Measurements from ENCODE around the gene PDCD1LG2. TPM values are rescaled to one million over a fixed set of nuclear protein-coding genes. Genes with fewer than 3 reads are reported as not detected.

Gene PDCD1LG2
- polyA plus RNA-seq, 1 of the 3 experiments (the other 2 are of a cell fraction) = 11.1 TPM

- WGBS (ENCODE audit: low lambda C conversion rate) = 82% methylated on average over 1 of the region's 1 CpG
- no peaks in the 10 kb centered on the region for H3K9me3 ChIP-seq
- peaks cover 18% of the 10 kb centered on the region for H3K79me2 ChIP-seq (ENCODE audit: insufficient read depth)
- H3K4me3 ChIP-seq (ENCODE audit: low read depth in 2 of 2, low read length in 1 of 2) = no peak overlapping the region
- TF ChIP-seq NFIC (IDR thresholded peaks at IDR 0.05; ENCODE audit: borderline replicate concordance) (no peak), RAD21 (IDR thresholded peaks at IDR 0.05; ENCODE audit: low read length) (no peak), NRF1 (IDR thresholded peaks at IDR 0.05; ENCODE audit: low read depth, low read length) (no peak), FOXM1 (IDR thresholded peaks at IDR 0.05; ENCODE audit: low read depth) (no peak), GATA2 (CRISPR knock-in tag; IDR thresholded peaks at IDR 0.05) (no peak), SIN3A (IDR thresholded peaks at IDR 0.05; ENCODE audit: borderline replicate concordance, low read depth, low read length) (no peak), MXI1 (IDR thresholded peaks at IDR 0.05; ENCODE audit: low read depth, low read length) (no peak)
- TF ChIP-seq, protein P1, sequence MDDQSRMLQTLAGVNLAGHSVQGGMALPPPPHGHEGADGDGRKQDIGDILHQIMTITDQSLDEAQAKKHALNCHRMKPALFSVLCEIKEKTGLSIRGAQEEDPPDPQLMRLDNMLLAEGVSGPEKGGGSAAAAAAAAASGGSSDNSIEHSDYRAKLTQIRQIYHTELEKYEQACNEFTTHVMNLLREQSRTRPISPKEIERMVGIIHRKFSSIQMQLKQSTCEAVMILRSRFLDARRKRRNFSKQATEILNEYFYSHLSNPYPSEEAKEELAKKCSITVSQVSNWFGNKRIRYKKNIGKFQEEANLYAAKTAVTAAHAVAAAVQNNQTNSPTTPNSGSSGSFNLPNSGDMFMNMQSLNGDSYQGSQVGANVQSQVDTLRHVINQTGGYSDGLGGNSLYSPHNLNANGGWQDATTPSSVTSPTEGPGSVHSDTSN (IDR thresholded peaks at IDR 0.05) = no peak
- H3K36me3 ChIP-seq (replicated peaks in 1 of 2; ENCODE audit: control insufficient read depth in 1 of 2, insufficient read depth in 2 of 2, low read length in 1 of 2) = peaks cover 36 to 79% of the 10 kb centered on the region in 2 experiments
- peaks cover 40% of the 10 kb centered on the region for H3F3A ChIP-seq (replicated peaks; ENCODE audit: insufficient read depth)
- no peaks in the 10 kb centered on the region for H3K27me3 ChIP-seq (ENCODE audit: insufficient read depth)
- H3K4me2 ChIP-seq = no peak overlapping the region
- no peak overlapping the region for H2AFZ ChIP-seq (ENCODE audit: low read depth)
- no peaks in the 10 kb centered on the region for H4K20me1 ChIP-seq (ENCODE audit: insufficient read depth)
- H3K9me2 ChIP-seq = no peaks in the 10 kb centered on the region
- H3K27ac ChIP-seq (ENCODE audit: low read depth in 2 of 2, low read length in 1 of 2) = no peak overlapping the region
- DNase-seq = no peak
- H3K9ac ChIP-seq = no peak overlapping the region
- ChIA-PET POLR2A (no interaction called here), CTCF (interaction anchor here (1.0 kb wide), 2 partner anchors 24 to 135 kb away, joined by 3 read pairs; no protein-coding TSS in a partner anchor)
- H3K4me1 ChIP-seq (ENCODE audit: control insufficient read depth in 1 of 2, insufficient read depth in 2 of 2, low read depth in 1 of 2, low read length in 1 of 2) = no peaks in the 10 kb centered on the region; a peak in 3 of 4 replicates
Measured at GRCh38 chr9:5466005-5466404, 44.3 kb upstream of the PDCD1LG2 start.

- no peak overlapping the region for H3K4me3 ChIP-seq (ENCODE audit: low read depth in 2 of 2, low read length in 1 of 2)
- ChIA-PET POLR2A (no interaction called here), CTCF (interaction anchor here (0.5 to 1.3 kb wide), 3 partner anchors 16 to 134 kb away, joined by 3 to 6 read pairs (median 3); partner anchors contain the start of genes CD274 and PLGRKT)
- no peaks in the 10 kb centered on the region for H4K20me1 ChIP-seq (ENCODE audit: insufficient read depth)
- H3K9ac ChIP-seq = no peak overlapping the region
- no peak overlapping the region for H2AFZ ChIP-seq (ENCODE audit: low read depth)
- TF ChIP-seq NRF1 (IDR thresholded peaks at IDR 0.05; ENCODE audit: low read depth, low read length) (no peak), RXRA (IDR thresholded peaks at IDR 0.05; ENCODE audit: borderline replicate concordance, low read depth) (no peak), TAF1 (IDR thresholded peaks at IDR 0.05; ENCODE audit: borderline replicate concordance, low read depth, low read length) (no peak), FOXM1 (IDR thresholded peaks at IDR 0.05; ENCODE audit: low read depth) (no peak), RFX5 (IDR thresholded peaks at IDR 0.05; ENCODE audit: low read length) (no peak), JUND (IDR thresholded peaks at IDR 0.05) (no peak), USF2 (IDR thresholded peaks at IDR 0.05; ENCODE audit: borderline replicate concordance, low read depth, low read length) (no peak), ELF1 (IDR thresholded peaks at IDR 0.05) (no peak)
- H3K79me2 ChIP-seq (ENCODE audit: insufficient read depth) = peaks cover 10% of the 10 kb centered on the region
- H3K36me3 ChIP-seq (replicated peaks in 1 of 2; ENCODE audit: control insufficient read depth in 1 of 2, insufficient read depth in 2 of 2, low read length in 1 of 2) = peaks cover 36 to 71% of the 10 kb centered on the region in 2 experiments
- no peaks in the 10 kb centered on the region; a peak in 2 of 4 replicates for H3K4me1 ChIP-seq (ENCODE audit: control insufficient read depth in 1 of 2, insufficient read depth in 2 of 2, low read depth in 1 of 2, low read length in 1 of 2)
- no peaks in the 10 kb centered on the region for H3K27me3 ChIP-seq (ENCODE audit: insufficient read depth)
- WGBS (ENCODE audit: low lambda C conversion rate) = 94% methylated on average over 2 of the region's 2 CpGs
- H3K9me2 ChIP-seq = no peaks in the 10 kb centered on the region
- H3K27ac ChIP-seq (ENCODE audit: low read depth in 2 of 2, low read length in 1 of 2) = no peak overlapping the region
- H3K9me3 ChIP-seq = no peaks in the 10 kb centered on the region
- H3K4me2 ChIP-seq = no peak overlapping the region
- peaks cover 44% of the 10 kb centered on the region for H3F3A ChIP-seq (replicated peaks; ENCODE audit: insufficient read depth)
- no peak for DNase-seq
Measured at GRCh38 chr9:5466766-5467165, 43.6 kb upstream of the PDCD1LG2 start.

Data from SK-N-SH (cell line).